HUES6 (cell line): ENCODE measurements around the gene SKAP1.

Experiments used
- H3K27ac ChIP-seq: 2 replicates; pipeline ENCODE4 v1.7.0; 2013; ENCODE audit warnings: low read depth, mild to moderate bottlenecking, low read length, inconsistent platforms
- H3K27me3 ChIP-seq: 2 replicates; pipeline ENCODE4 v1.6.1; 2013; ENCODE audit warnings: low read length; ENCODE audit not compliant: control insufficient read depth, insufficient read depth
- H3K36me3 ChIP-seq: 2 replicates; pipeline ENCODE4 v1.6.1; 2013; ENCODE audit warnings: low read length; ENCODE audit not compliant: control insufficient read depth, insufficient read depth
- H3K4me1 ChIP-seq: 2 replicates; pipeline ENCODE4 v1.6.1; 2013; ENCODE audit warnings: low read length; ENCODE audit not compliant: control insufficient read depth, insufficient read depth
- H3K4me3 ChIP-seq: 2 replicates; pipeline ENCODE4 v1.5.1; 2013; ENCODE audit warnings: low read depth, low read length
- H3K9ac ChIP-seq: one replicate; pipeline ENCODE4 v1.6.1; 2013; ENCODE audit warnings: mild to moderate bottlenecking, low read length
- H3K9me3 ChIP-seq: 2 replicates; pipeline ENCODE4 v1.6.1; 2013; ENCODE audit warnings: low read depth, low read length; ENCODE audit not compliant: control insufficient read depth, insufficient read depth

Gene SKAP1

GRCh38 chr17:48429638-48430586 is at the start of gene SKAP1:
Gene SKAP1, minus strand, starts transcription at chr17:48430214.
- Histone ChIP-seq H3K4me3 (peak within 1 kb of the TSS; percentile 38), H3K9ac (no peak within 1 kb of the TSS), H3K27me3 (peaks cover 65% of the 10 kb centered on the region), H3K27ac (no peak within 1 kb of the TSS), H3K9me3 (no peaks in the 10 kb centered on the region), H3K36me3 (no peaks in the 10 kb centered on the region), H3K4me1 (peaks cover 3% of the 10 kb centered on the region; the same call in 1 of the 2 replicates)

GRCh38 chr17:48479014-48479402 is 49.0 kb upstream of the SKAP1 start:
- Histone ChIP-seq H3K27me3 (no peaks in the 10 kb centered on the region), H3K9ac (no peak overlapping the region), H3K4me3 (no peak overlapping the region), H3K9me3 (no peaks in the 10 kb centered on the region), H3K27ac (no peak overlapping the region), H3K36me3 (no peaks in the 10 kb centered on the region), H3K4me1 (peaks cover 8% of the 10 kb centered on the region)

DNA sequence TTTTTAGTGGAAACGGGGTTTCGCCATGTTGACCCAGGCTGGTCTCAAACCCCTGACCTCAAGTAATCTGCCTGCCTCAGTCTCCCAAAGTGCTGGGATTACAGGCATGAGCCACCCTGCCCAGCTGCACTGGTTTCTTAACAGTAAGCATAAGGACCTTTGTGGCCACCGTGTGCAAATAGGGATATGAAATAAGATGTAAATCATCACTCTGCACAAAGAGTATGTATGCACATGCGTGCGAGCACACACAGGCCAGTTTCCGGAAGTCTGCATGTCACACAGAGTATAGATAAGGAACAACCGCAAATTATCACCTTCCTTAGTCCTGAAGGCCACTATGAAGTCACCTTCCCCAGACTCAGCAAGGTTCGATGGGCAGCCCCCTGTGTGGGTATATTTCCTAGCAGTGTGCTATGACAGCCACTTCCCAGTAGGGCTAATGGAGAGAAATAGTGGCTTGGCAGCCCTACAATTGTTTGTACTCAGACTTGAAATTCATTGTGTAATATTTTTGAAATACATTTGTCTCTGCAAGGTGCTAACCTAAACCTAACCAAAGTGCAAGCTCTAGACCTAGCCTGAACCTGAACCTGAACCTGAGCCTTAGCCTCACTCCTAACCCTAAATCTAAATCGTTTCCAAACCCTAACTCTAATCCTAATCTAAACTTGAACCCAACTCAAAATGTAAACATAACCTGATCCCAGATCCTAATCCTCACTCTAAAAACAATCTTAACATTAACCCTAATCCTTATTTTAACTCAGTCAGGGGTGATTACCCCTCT is 48.4 kb upstream of the SKAP1 start:
- no peaks in the 10 kb centered on the region for H3K9me3 ChIP-seq
- H3K27me3 ChIP-seq, result no peaks in the 10 kb centered on the region
- H3K27ac ChIP-seq, result no peak overlapping the region
- no peak overlapping the region for H3K9ac ChIP-seq
- H3K4me1 ChIP-seq, result peaks cover 2% of the 10 kb centered on the region; the same call in 1 of the 2 replicates
- no peak overlapping the region for H3K4me3 ChIP-seq
- no peaks in the 10 kb centered on the region for H3K36me3 ChIP-seq

- Histone ChIP-seq H3K4me1 (peaks cover 8% of the 10 kb centered on the region), H3K27ac (no peak overlapping the region), H3K9ac (no peak overlapping the region), H3K36me3 (no peaks in the 10 kb centered on the region), H3K4me3 (no peak overlapping the region), H3K9me3 (no peaks in the 10 kb centered on the region), H3K27me3 (no peaks in the 10 kb centered on the region)
Observed at GRCh38 chr17:48477221-48477620, 47.2 kb upstream of the SKAP1 start.

GRCh38 chr17:48472411-48473281 is 42.6 kb upstream of the SKAP1 start:
- H3K9me3 ChIP-seq, result no peaks in the 10 kb centered on the region
- H3K9ac ChIP-seq, result peak overlapping the region; percentile 3
- H3K27me3 ChIP-seq, result no peaks in the 10 kb centered on the region
- H3K27ac ChIP-seq, result no peak overlapping the region
- H3K4me3 ChIP-seq, result no peak overlapping the region
- peaks cover 19% of the 10 kb centered on the region for H3K4me1 ChIP-seq
- H3K36me3 ChIP-seq, result no peaks in the 10 kb centered on the region

GRCh38 chr17:48471817-48472410 is 41.9 kb upstream of the SKAP1 start:
- H3K27me3 ChIP-seq, result no peaks in the 10 kb centered on the region
- H3K4me3 ChIP-seq, result no peak overlapping the region
- peak overlapping the region; percentile 3 for H3K9ac ChIP-seq

DNA sequence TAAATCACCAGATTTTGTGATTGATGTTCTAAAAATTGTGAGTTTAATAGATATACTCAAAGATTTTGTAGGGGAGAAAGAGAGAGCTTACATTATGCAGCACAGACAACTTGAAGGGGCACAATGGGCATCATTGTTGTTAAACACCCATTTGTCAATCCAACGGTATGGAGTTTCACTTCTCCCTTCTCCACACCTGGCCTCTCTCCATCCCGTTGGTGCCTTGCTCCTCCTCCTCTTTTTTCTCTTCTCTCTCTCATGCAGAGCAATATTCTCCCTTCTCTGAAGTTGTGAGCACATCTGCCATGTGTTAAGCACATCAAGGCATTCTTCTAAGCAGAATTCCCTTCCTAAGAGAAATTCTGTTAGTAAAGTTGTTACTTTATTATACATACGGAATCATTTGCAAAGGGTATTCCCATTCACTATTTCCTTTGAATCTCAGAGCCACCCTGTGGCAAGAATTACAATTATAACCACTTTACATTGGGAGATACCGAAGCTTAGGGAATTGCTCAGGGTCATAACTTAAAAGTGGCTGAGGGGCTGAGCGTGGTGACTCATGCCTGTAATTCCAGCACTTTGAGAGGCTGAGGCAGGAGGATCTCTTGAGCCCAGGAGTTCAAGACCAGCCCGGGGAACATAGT is 40.5 kb upstream of the SKAP1 start:
- Histone ChIP-seq H3K27me3 (no peaks in the 10 kb centered on the region), H3K36me3 (no peaks in the 10 kb centered on the region), H3K9ac (no peak overlapping the region), H3K27ac (no peak overlapping the region), H3K4me1 (peaks cover 19% of the 10 kb centered on the region), H3K4me3 (no peak overlapping the region), H3K9me3 (no peaks in the 10 kb centered on the region)

More at GRCh38 chr17:48471817-48472410, 41.9 kb upstream of the SKAP1 start:
- no peak overlapping the region for H3K27ac ChIP-seq
- H3K36me3 ChIP-seq, result no peaks in the 10 kb centered on the region
- H3K9me3 ChIP-seq, result no peaks in the 10 kb centered on the region
- H3K4me1 ChIP-seq, result peaks cover 19% of the 10 kb centered on the region

DNA sequence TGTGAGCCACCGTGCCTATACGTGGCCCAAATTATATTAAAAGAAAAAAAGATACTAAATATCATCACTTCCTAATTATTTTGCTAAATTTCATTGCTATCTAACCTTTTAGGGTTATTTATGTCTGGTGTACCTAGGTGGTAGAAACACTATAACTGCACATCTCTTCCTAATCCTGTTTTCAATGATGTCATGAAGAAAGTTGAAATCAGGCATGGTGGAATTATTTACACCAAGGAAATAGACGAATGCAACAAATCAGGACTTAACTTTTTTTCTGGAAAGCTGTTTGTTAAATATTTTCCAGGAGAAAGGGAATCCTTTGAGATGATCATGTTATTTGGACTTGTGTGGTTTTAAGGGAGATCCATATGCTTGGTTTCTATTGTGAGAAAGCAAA is 39.2 kb upstream of the SKAP1 start:
- Histone ChIP-seq H3K4me1 (peaks cover 19% of the 10 kb centered on the region), H3K4me3 (no peak overlapping the region), H3K9me3 (no peaks in the 10 kb centered on the region), H3K27me3 (0 out of 2 replicates have a peak, but pooled peaks cover 2% of the 10 kb centered on the region), H3K36me3 (no peaks in the 10 kb centered on the region), H3K27ac (no peak overlapping the region), H3K9ac (no peak overlapping the region)

- peaks cover 9% of the 10 kb centered on the region; the same call in 1 of the 2 replicates for H3K27me3 ChIP-seq
- no peak overlapping the region for H3K9ac ChIP-seq
- peaks cover 19% of the 10 kb centered on the region for H3K4me1 ChIP-seq
- no peaks in the 10 kb centered on the region for H3K36me3 ChIP-seq
- H3K4me3 ChIP-seq, result no peak overlapping the region
- H3K27ac ChIP-seq, result no peak overlapping the region
- no peaks in the 10 kb centered on the region for H3K9me3 ChIP-seq
Observed at GRCh38 chr17:48468299-48468698, 38.3 kb upstream of the SKAP1 start.

GRCh38 chr17:48465884-48466283 is 35.9 kb upstream of the SKAP1 start:
- no peak overlapping the region for H3K4me3 ChIP-seq
- H3K27me3 ChIP-seq, result peaks cover 13% of the 10 kb centered on the region; the same call in 1 of the 2 replicates
- no peaks in the 10 kb centered on the region for H3K36me3 ChIP-seq
- no peaks in the 10 kb centered on the region for H3K9me3 ChIP-seq
- no peak overlapping the region for H3K9ac ChIP-seq
- H3K4me1 ChIP-seq, result no peaks in the 10 kb centered on the region
- H3K27ac ChIP-seq, result no peak overlapping the region
